HepG2 (cell line): ENCODE results near the gene EBP. TPM values are rescaled to one million over a fixed set of nuclear protein-coding genes. Genes with fewer than 3 reads are reported as not detected.

Experiments used
- ATAC-seq: fragments of 200-7000 bp; cut with Tn5 transposase; 3 replicates; pipeline ENCODE4 v1.9.1; 2020; ENCODE audit warnings: mild to moderate bottlenecking, moderate library complexity
- BruUV-seq: library from RNA; stranded (reverse); fragments of 400-500 nt; replicated peaks from 2 replicates; lab custom pipeline; 2021; lab: Mats Ljungman, UMichigan
- CTCF ChIA-PET: fragments of 300-600 bp; formaldehyde crosslinking; extraction: SDS; loops from one replicate; lab custom pipeline; 2021; ENCODE audit warnings: low total read pairs, inconsistent platforms, low intra/inter-chr PET ratio; lab: Yijun Ruan, JAX
- POLR2A ChIA-PET: fragments of 350-600 bp; sonication (Branson Sonifier 250); formaldehyde crosslinking; loops from one replicate; lab custom pipeline; 2020; ENCODE audit warnings: antibody characterized with exemption, inconsistent platforms; lab: Yijun Ruan, JAX
- DNase-seq: peaks from one replicate; pipeline ENCODE4 v3.0.0-alpha.2; 2015; ENCODE audit warnings: low spot score
- FAIRE-seq: peaks from 3 replicates; lab custom pipeline; 2011; peaks lifted over from hg19 to GRCh38; lab: Jason Lieb, UNC
- H2AFZ ChIP-seq: one replicate; pipeline ENCODE4 v1.6.1; 2011; ENCODE audit warnings: low read length, inconsistent platforms
- H3K27ac ChIP-seq: fragments of 300-600 bp; 3 replicates; pipeline ENCODE4 v1.8.0; 2011; ENCODE audit warnings: mixed run types, mild to moderate bottlenecking, mixed read lengths, low read length, inconsistent platforms; ENCODE audit not compliant: insufficient read depth; ENCODE audit errors: extremely low read length
- H3K27me3 ChIP-seq, 2 experiments: fragments of 200-600 bp in 1 of 2; 2 replicates in 1 of 2; 3 replicates in 1 of 2; pipeline versions ENCODE4 v1.6.0 to v1.8.0; 2011; ENCODE audit warnings: low read length in 2 of 2, mild to moderate bottlenecking in 2 of 2, moderate library complexity in 2 of 2, inconsistent platforms in 1 of 2; ENCODE audit not compliant: insufficient read depth in 2 of 2, control insufficient read depth in 1 of 2
- H3K36me3 ChIP-seq, 2 experiments: fragments of 200-600 bp in 1 of 2; replicated peaks in 1 of 2; 2 replicates in 1 of 2; 3 replicates in 1 of 2; pipeline versions ENCODE4 v1.5.1 to v1.8.0; 2011; ENCODE audit warnings: low read length in 2 of 2, inconsistent platforms in 1 of 2; ENCODE audit not compliant: insufficient read depth in 2 of 2, control insufficient read depth in 1 of 2
- H3K4me1 ChIP-seq: 2 replicates; pipeline ENCODE4 v1.5.1; 2012; ENCODE audit warnings: low read length, inconsistent platforms; ENCODE audit not compliant: insufficient read depth
- H3K4me2 ChIP-seq: 2 replicates; pipeline ENCODE4 v1.6.0; 2011; ENCODE audit warnings: low read depth, low read length, inconsistent platforms
- H3K4me3 ChIP-seq, 3 experiments: fragments of 200-600 bp in 1 of 3; sonication (generic), shearing (Covaris generic) in 1 of 3; replicated peaks in 1 of 3; 2 replicates each; pipeline ENCODE4 v1.5.1; 2011 to 2016; ENCODE audit warnings: low read length in 3 of 3, inconsistent platforms in 2 of 3, low read depth in 2 of 3, mild to moderate bottlenecking in 2 of 3, control low read depth in 1 of 3, mixed read lengths in 1 of 3; ENCODE audit not compliant: insufficient read depth in 1 of 3
- H3K79me2 ChIP-seq: one replicate; pipeline ENCODE4 v1.6.1; 2011; ENCODE audit warnings: low read length, inconsistent platforms; ENCODE audit not compliant: insufficient read depth
- H3K9ac ChIP-seq: 2 replicates; pipeline ENCODE4 v1.6.0; 2011; ENCODE audit warnings: mild to moderate bottlenecking, low read depth, low read length, inconsistent platforms; ENCODE audit not compliant: insufficient read depth
- H3K9me3 ChIP-seq: 2 replicates; pipeline ENCODE4 v1.5.1; 2012; ENCODE audit warnings: mild to moderate bottlenecking, low read length
- H4K20me1 ChIP-seq: 2 replicates; pipeline ENCODE4 v1.6.0; 2011; ENCODE audit warnings: inconsistent platforms, mild to moderate bottlenecking, low read length, moderate library complexity; ENCODE audit not compliant: insufficient read depth
- JUNB ChIP-seq: sonication (generic); formaldehyde crosslinking; IDR thresholded peaks from 2 replicates; pipeline ENCODE4 v1.8.0; 2022; ENCODE audit warnings: missing genetic modification reagents, mild to moderate bottlenecking, borderline replicate concordance
- NR2F6 ChIP-seq, 2 experiments: IDR thresholded peaks; 2 replicates each; pipeline ENCODE4 v1.6.1; 2016; ENCODE audit warnings: antibody characterized with exemption in 1 of 2, mild to moderate bottlenecking in 1 of 2
- POLR2AphosphoS5 ChIP-seq: IDR thresholded peaks from 2 replicates; pipeline ENCODE4 v1.6.1; 2012; ENCODE audit warnings: low read depth, low read length
- RFX5 ChIP-seq: IDR thresholded peaks from 2 replicates; pipeline ENCODE4 v1.6.1; 2011; ENCODE audit warnings: low read depth, low read length, improper control_type of control experiment
- U2AF1 ChIP-seq: fragments of 200-400 bp; formaldehyde crosslinking; optimal IDR thresholded peaks from 2 replicates; pipeline ENCODE3; 2017; ENCODE audit warnings: mild to moderate bottlenecking, low read depth, low read length
- ZFP36L2 ChIP-seq: sonication (generic); formaldehyde crosslinking; IDR thresholded peaks from 2 replicates; pipeline ENCODE4 v1.4.0; 2020; ENCODE audit warnings: missing genetic modification reagents
- ZNF276 ChIP-seq: sonication (generic); formaldehyde crosslinking; IDR thresholded peaks from 2 replicates; pipeline ENCODE4 v1.4.0; 2020; ENCODE audit warnings: mild to moderate bottlenecking, low read depth, missing genetic modification reagents
- ZNF292 ChIP-seq: sonication (generic); formaldehyde crosslinking; IDR thresholded peaks from 2 replicates; pipeline ENCODE4 v1.8.1; 2022; ENCODE audit warnings: mild to moderate bottlenecking, low read depth, missing genetic modification reagents, borderline replicate concordance
- ZNF773 ChIP-seq: sonication (generic); formaldehyde crosslinking; IDR thresholded peaks from 2 replicates; pipeline ENCODE4 v1.4.0; 2020; ENCODE audit warnings: missing genetic modification reagents, borderline replicate concordance
- WGBS: methylation state at CpG from one replicate; pipeline ENCODE4 v1.1.6; 2017; ENCODE audit warnings: low lambda C conversion rate; 5-methylcytosine and 5-hydroxymethylcytosine counted together
- in situ Hi-C: cut with HindIII; loops from 2 replicates; pipeline ENCODE4 v1.10.0; 2017; ENCODE audit warnings: low pct_unique_long_range_greater_than_20kb; ENCODE audit not compliant: extremely low pct_ligation_motif_present
- intact Hi-C: fragments of 100-400 bp; cut with micrococcal nuclease; formaldehyde crosslinking; loops from one replicate; pipeline ENCODE4 v1.10.0; 2022; ENCODE audit not compliant: unreplicated experiment
- polyA plus RNA-seq, 8 experiments: library from polyadenylated mRNA; depleted of rRNA in 3 of 8; stranded (reverse) in 7 of 8; unstranded in 1 of 8; fragments of >200 nt; fragmentation: Illumina TruSeq in 4 of 8; extraction: Trizol in 4 of 8; gene quantifications; 2 replicates each; pipeline versions ENCODE4 v1.2.1 to v1.2.3, GENCODE V29; 2011 to 2016; ENCODE audit warnings: low read depth in 4 of 8, missing spikeins in 1 of 8, mixed read lengths in 1 of 8; ENCODE audit not compliant: insufficient read depth in 1 of 8
- total RNA-seq, 5 experiments: library from RNA; depleted of rRNA; stranded (reverse); fragments of >200 nt; fragmentation: Illumina TruSeq; extraction: Trizol; gene quantifications; 2 replicates each; pipeline ENCODE4 v1.2.3, GENCODE V29; 2016; ENCODE audit warnings: low read depth in 1 of 5

Gene EBP
- total and polyA plus RNA-seq, 2 of the 13 experiments (the other 11 are each of a cell fraction or from before 2014, with no cell fraction given) = 106 to 260 TPM

GRCh38 chrX:48489892-48490291 lies 31.7 kb upstream of the EBP start:
- 20% methylated on average over 2 of the region's 2 CpGs for WGBS

GRCh38 chrX:48490661-48491060 lies 30.9 kb upstream of the EBP start:
- H3K4me2 ChIP-seq = no peak overlapping the region
- WGBS = 73% methylated on average over 2 of the region's 8 CpGs
- H3K27me3 ChIP-seq = no peaks in the 10 kb centered on the region; a peak in 1 of 5 replicates
- in situ Hi-C loops (loop anchor here (5.0 kb wide), 1 partner anchor 408 kb away; no protein-coding TSS in a partner anchor), intact Hi-C loops (loop anchor here (10.0 kb wide), 1 partner anchor 406 kb away; no protein-coding TSS in a partner anchor)
- no peak overlapping the region for H3K9ac ChIP-seq
- TF ChIP-seq ZNF276 (no peak), U2AF1 (no peak), JUNB (CRISPR knock-in tag) (no peak), ZNF773 (CRISPR knock-in tag) (no peak), POLR2AphosphoS5 (no peak)
- H4K20me1 ChIP-seq = no peaks in the 10 kb centered on the region
- ATAC-seq (no peak), FAIRE-seq (no peak), DNase-seq (no peak)
- H3K79me2 ChIP-seq = no peaks in the 10 kb centered on the region
- no peaks in the 10 kb centered on the region for H3K36me3 ChIP-seq
- no TSS peak for BruUV-seq
- no peak overlapping the region for H3K4me3 ChIP-seq
- peaks cover 26% of the 10 kb centered on the region for H3K4me1 ChIP-seq
- H2AFZ ChIP-seq = no peak overlapping the region
- H3K27ac ChIP-seq = no peak overlapping the region
- no peaks in the 10 kb centered on the region for H3K9me3 ChIP-seq
- ChIA-PET CTCF (no interaction called here), POLR2A (no interaction called here)

More at GRCh38 chrX:48489892-48490291, 31.7 kb upstream of the EBP start:
- H3K4me1 ChIP-seq = peaks cover 19% of the 10 kb centered on the region
- in situ Hi-C loops (loop anchor here (5.0 kb wide), 1 partner anchor 408 kb away; no protein-coding TSS in a partner anchor), intact Hi-C loops (loop anchor here (10.0 kb wide), 1 partner anchor 405 kb away; no protein-coding TSS in a partner anchor)
- H3K4me3 ChIP-seq = no peak overlapping the region
- H2AFZ ChIP-seq = no peak overlapping the region
- H3K9me3 ChIP-seq = no peaks in the 10 kb centered on the region
- no peaks in the 10 kb centered on the region for H3K27me3 ChIP-seq
- CTCF ChIA-PET = no interaction called here
- POLR2A ChIA-PET = no interaction called here
- TF ChIP-seq RFX5 (no peak), ZFP36L2 (CRISPR knock-in tag) (no peak), NR2F6 (IDR thresholded peaks at IDR 0.05) (no peak), NR2F6 (CRISPR knock-in tag; IDR thresholded peaks at IDR 0.05) (no peak), ZNF292 (CRISPR knock-in tag) (no peak)
- H4K20me1 ChIP-seq = no peaks in the 10 kb centered on the region
- no peak overlapping the region for H3K27ac ChIP-seq
- FAIRE-seq (no peak), ATAC-seq (no peak), DNase-seq (no peak)
- H3K36me3 ChIP-seq = no peaks in the 10 kb centered on the region
- H3K4me2 ChIP-seq = no peak overlapping the region
- H3K9ac ChIP-seq = no peak overlapping the region
- no peaks in the 10 kb centered on the region for H3K79me2 ChIP-seq
- no TSS peak for BruUV-seq
